ENCODE results near the gene KLK3.

The KLK3 gene

DNA sequence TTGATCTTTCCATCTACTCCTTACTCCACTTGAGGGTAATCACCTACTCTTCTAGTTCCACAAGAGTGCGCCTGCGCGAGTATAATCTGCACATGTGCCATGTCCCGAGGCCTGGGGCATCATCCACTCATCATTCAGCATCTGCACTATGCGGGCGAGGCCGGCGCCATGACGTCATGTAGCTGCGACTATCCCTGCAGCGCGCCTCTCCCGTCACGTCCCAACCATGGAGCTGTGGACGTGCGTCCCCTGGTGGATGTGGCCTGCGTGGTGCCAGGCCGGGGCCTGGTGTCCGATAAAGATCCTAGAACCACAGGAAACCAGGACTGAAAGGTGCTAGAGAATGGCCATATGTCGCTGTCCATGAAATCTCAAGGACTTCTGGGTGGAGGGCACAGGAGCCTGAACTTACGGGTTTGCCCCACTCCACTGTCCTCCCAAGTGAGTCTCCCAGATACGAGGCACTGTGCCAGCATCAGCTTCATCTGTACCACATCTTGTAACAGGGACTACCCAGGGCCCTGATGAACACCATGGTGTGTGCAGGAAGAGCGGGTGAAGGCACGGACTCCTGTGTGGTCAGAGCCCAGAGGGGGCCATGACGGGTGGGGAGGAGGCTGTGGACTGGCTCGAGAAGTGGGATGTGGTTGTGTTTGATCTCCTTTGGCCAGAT is 15.8 kb downstream of the KLK3 start:
- Histone ChIP-seq H3K9me3 (ENCODE audit: insufficient read depth, low read length) (no peaks in the 10 kb centered on the region), H3K27ac (ENCODE audit: low read depth, low read length) (no peak overlapping the region), H3K79me2 (ENCODE audit: insufficient read depth, low read length) (no peaks in the 10 kb centered on the region), H3K36me3 (ENCODE audit: low read length) (no peaks in the 10 kb centered on the region), H3K4me2 (ENCODE audit: low read depth, low read length, poor library complexity, severe bottlenecking) (no peak overlapping the region), H3K27me3 (ENCODE audit: low read length) (no peaks in the 10 kb centered on the region; the same call in 1 of the 2 replicates), H2AFZ (ENCODE audit: low read depth, low read length, severe bottlenecking) (no peak overlapping the region), H4K20me1 (ENCODE audit: low read depth, low read length) (no peaks in the 10 kb centered on the region), H3K9ac (ENCODE audit: low read length) (no peak overlapping the region), H3K9me2 (replicated peaks; ENCODE audit: insufficient read depth, low read length) (no peaks in the 10 kb centered on the region), H3F3A (ENCODE audit: insufficient read depth) (no peaks in the 10 kb centered on the region), H3K4me3 (ENCODE audit: insufficient read depth, low read length, poor library complexity, severe bottlenecking) (no peak overlapping the region)
- TF ChIP-seq CTCF (IDR thresholded peaks at IDR 0.05; ENCODE audit: insufficient read depth, low read length, poor library complexity, severe bottlenecking) (no peak), EZH2phosphoT487 (conservative IDR thresholded peaks at IDR 0.05; ENCODE audit: low read length) (no peak)

DNA sequence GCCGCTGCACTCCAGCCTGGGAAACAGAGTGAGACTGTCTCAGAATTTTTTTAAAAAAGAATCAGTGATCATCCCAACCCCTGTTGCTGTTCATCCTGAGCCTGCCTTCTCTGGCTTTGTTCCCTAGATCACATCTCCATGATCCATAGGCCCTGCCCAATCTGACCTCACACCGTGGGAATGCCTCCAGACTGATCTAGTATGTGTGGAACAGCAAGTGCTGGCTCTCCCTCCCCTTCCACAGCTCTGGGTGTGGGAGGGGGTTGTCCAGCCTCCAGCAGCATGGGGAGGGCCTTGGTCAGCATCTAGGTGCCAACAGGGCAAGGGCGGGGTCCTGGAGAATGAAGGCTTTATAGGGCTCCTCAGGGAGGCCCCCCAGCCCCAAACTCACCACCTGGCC is 18.3 kb downstream of the KLK3 start, which contains the start of gene KLK2:
KLK2 (plus strand) TSS at position 384 of the 400 bp plus-strand sequence. CDS start 35 bp downstream, outside the sequence.
- Histone ChIP-seq H3K27me3 (ENCODE audit: low read length) (no peaks in the 10 kb centered on the region; the same call in 1 of the 2 replicates), H3K4me3 (ENCODE audit: insufficient read depth, low read length, poor library complexity, severe bottlenecking) (no peak within 1 kb of the TSS), H3K79me2 (ENCODE audit: insufficient read depth, low read length) (no peaks in the 10 kb centered on the region), H3K9me3 (ENCODE audit: insufficient read depth, low read length) (no peaks in the 10 kb centered on the region), H3K9me2 (replicated peaks; ENCODE audit: insufficient read depth, low read length) (no peaks in the 10 kb centered on the region), H3K9ac (ENCODE audit: low read length) (no peak within 1 kb of the TSS), H4K20me1 (ENCODE audit: low read depth, low read length) (no peaks in the 10 kb centered on the region), H2AFZ (ENCODE audit: low read depth, low read length, severe bottlenecking) (no peak within 1 kb of the TSS), H3K36me3 (ENCODE audit: low read length) (no peaks in the 10 kb centered on the region), H3F3A (ENCODE audit: insufficient read depth) (no peaks in the 10 kb centered on the region), H3K4me2 (ENCODE audit: low read depth, low read length, poor library complexity, severe bottlenecking) (no peak within 1 kb of the TSS), H3K27ac (ENCODE audit: low read depth, low read length) (no peak within 1 kb of the TSS)
- TF ChIP-seq CTCF (IDR thresholded peaks at IDR 0.05; ENCODE audit: insufficient read depth, low read length, poor library complexity, severe bottlenecking) (no peak), EZH2phosphoT487 (conservative IDR thresholded peaks at IDR 0.05; ENCODE audit: low read length) (no peak)

DNA sequence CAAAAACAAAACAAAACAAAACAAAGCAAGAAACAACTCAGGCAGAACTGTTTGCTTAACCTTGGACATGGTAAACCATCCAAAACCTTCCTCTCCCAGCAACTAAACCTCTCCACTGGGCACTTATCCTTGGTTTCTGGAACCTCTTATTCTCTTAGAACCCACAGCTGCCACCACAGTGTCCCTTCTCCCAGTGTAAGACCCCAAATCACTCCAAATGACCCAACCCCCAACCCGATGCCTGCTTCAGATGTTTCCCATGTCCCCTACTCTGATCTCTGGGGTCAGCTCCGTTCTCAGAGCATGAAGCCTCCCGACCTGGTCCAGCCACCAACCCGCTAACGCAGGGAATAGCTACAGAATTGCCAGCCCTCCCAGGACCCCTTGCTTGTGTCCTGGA is 19.5 kb downstream of the KLK3 start:
- no peak overlapping the region for H3K4me3 ChIP-seq (ENCODE audit: insufficient read depth, low read length, poor library complexity, severe bottlenecking)
- no peaks in the 10 kb centered on the region for H3K36me3 ChIP-seq (ENCODE audit: low read length)
- no peaks in the 10 kb centered on the region; the same call in 1 of the 2 replicates for H3K27me3 ChIP-seq (ENCODE audit: low read length)
- H3K27ac ChIP-seq (ENCODE audit: low read depth, low read length), result no peak overlapping the region
- H4K20me1 ChIP-seq (ENCODE audit: low read depth, low read length), result no peaks in the 10 kb centered on the region
- H3F3A ChIP-seq (ENCODE audit: insufficient read depth), result no peaks in the 10 kb centered on the region
- H3K9ac ChIP-seq (ENCODE audit: low read length), result no peak overlapping the region
- H2AFZ ChIP-seq (ENCODE audit: low read depth, low read length, severe bottlenecking), result no peak overlapping the region
- no peak overlapping the region for H3K4me2 ChIP-seq (ENCODE audit: low read depth, low read length, poor library complexity, severe bottlenecking)
- no peaks in the 10 kb centered on the region for H3K9me3 ChIP-seq (ENCODE audit: insufficient read depth, low read length)
- H3K9me2 ChIP-seq (replicated peaks; ENCODE audit: insufficient read depth, low read length), result no peaks in the 10 kb centered on the region
- H3K79me2 ChIP-seq (ENCODE audit: insufficient read depth, low read length), result no peaks in the 10 kb centered on the region
- TF ChIP-seq EZH2phosphoT487 (conservative IDR thresholded peaks at IDR 0.05; ENCODE audit: low read length) (no peak), CTCF (IDR thresholded peaks at IDR 0.05; ENCODE audit: insufficient read depth, low read length, poor library complexity, severe bottlenecking) (no peak)
